GM18517 (cell line): Measurements from ENCODE around the gene ZNF488.

Experiments used
- ATAC-seq: cut with Tn5 transposase; IDR thresholded peaks from one replicate; pipeline ENCODE4 v1.9.1; 2021; ENCODE audit warnings: mild to moderate bottlenecking, moderate library complexity; ENCODE audit not compliant: unreplicated experiment

The ZNF488 gene

GRCh38 chr10:47332371-47332770 lies 51.7 kb downstream of the ZNF488 start:
- ATAC-seq = no peak

DNA sequence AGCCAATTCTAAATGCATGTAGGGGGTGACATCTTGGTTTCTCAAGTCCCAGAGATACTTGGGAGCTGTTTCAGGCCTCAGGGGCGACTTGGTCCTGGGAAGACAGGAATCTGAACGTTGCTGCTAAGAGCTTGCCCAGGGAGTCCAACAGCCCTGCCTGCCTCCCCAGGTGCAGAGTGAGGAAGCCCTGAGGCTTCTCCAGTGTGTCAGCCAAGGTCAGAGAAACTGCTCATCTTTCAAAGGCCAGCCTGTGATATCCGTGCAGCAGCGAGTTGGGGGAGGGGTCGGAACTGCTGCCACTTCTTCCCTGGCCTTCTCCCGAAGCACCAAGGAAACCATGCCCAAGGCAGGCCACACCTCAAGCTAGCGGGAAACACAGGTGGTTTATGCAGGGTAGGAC lies 52.1 kb downstream of the ZNF488 start:
- no peak for ATAC-seq

GRCh38 chr10:47331491-47331890 lies 52.6 kb downstream of the ZNF488 start:
- no peak for ATAC-seq

DNA sequence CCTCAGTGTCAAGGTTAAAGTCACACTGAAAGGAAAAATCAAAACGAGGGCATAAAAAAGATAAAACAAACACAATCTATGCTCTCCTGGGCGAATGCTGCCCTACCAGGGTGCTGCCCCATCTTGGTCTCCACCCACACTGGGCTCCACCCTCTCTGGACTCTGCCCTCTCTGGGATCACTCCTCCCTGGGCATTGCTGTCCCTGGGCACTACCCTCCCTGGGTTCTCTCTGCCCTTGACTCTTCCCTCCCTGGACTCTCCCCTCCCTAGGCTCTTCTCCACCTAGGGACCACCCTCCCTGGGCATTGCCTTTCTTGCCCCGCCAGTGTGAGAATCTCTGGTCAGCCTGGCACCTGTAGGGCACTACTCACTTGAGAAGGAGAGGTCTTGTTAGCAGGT lies 53.3 kb downstream of the ZNF488 start:
- ATAC-seq = no peak

DNA sequence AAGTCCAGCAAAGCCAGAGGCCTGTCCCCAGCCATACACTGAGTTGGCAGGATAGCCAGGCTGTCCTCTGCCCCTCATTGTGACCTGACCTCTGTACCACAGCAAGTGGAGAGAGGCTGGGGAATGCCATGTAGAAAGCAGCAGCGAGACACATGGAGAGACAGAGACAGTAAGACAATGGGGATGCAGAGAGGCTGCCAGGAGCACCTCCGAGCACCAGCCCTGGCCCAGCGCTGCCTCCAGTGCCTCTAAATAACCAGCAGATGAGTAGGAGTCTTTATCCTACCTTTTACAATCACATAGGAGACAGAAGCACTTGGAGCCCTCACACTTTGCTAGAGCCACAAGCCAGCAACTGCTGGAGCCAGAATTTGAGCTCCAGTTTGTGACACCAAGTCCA lies 53.7 kb downstream of the ZNF488 start:
- ATAC-seq = no peak

GRCh38 chr10:47329855-47330254 lies 54.2 kb downstream of the ZNF488 start:
- no peak for ATAC-seq

DNA sequence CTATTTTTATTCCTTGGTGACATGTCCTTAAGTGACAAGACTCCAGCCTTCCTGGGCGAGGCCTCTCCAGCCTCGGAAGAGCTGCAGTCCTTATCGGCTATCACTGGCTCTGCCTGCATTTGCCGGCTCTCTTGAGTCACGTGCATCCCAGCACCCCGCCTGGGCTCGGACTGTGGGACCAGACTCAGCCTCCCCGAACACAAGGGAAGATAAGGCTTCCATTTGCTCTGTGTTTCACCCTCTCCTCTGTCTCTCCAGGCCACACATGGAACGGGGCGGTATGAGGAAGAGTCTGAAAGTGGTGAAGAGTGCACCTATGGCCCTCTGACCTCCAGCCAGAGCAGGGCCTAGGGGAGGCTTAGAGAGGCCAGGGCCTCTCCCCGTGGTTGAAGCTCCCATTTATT lies 57.2 kb downstream of the ZNF488 start:
- ATAC-seq = no peak

GRCh38 chr10:47326306-47326926 lies 57.7 kb downstream of the ZNF488 start:
- ATAC-seq = no peak

GRCh38 chr10:47325303-47326291 lies 58.5 kb downstream of the ZNF488 start:
- ATAC-seq = no peak

- ATAC-seq = no peak
Measured at GRCh38 chr10:47323636-47324296, 60.3 kb downstream of the ZNF488 start.

- no peak for ATAC-seq
Measured at GRCh38 chr10:47323087-47323486, 61.0 kb downstream of the ZNF488 start.

GRCh38 chr10:47322300-47323061 lies 61.6 kb downstream of the ZNF488 start, which contains the start of gene GDF2:
TSS of gene GDF2 (plus strand) at chr10:47322454. CDS start at chr10:47322669, 215 bp downstream.
- no peak for ATAC-seq

DNA sequence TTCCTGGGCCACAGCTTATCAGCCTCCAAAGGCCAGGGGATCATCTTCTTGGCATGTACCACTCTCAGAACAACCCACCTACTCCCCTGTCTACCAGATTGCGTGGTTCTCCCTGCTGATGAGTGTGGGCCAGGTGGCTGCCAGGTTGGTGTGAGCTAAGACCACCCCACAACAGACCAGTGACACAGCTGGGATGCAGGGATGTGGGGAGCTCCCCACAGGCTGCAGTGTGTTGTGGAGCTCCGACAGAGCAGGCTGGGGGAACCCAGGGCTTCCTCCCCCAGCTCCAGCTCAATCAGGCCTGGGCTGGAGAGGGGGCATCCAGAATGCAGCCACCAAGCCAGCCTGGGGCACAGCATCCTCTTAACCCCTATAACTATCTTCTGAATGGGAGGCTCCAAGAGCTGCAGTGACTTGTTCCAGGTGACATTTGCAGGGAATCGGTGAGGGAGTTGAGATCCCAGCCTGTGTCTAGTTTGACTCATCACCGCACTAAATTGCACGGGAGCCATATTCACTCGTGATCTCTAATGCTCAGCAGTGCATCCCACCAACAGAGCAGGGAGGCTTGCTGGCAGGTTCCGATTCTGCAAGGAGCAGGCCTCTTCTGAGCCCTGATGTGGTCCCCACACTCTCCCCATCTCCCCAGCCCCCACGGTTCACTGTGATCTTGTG lies 62.4 kb downstream of the ZNF488 start:
- ATAC-seq = no peak

DNA sequence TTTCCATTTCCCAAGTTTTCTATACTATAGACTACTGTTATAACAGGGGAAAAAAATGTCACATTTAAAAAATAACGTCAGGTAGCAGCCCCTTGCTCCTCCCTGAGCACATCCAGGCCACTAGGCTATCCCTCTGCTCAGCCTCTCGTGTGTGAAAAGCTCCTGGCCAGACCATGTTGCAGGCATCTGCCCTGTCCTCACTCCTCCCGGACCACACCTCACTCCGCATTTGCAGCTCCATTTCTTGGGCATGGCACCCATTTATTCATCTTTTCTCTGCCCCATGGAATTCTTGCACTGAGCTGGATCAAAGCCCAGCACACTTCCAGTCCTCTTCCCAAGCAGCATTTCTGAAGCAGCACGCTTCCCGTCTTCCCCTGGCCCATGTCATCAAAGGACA lies 63.3 kb downstream of the ZNF488 start:
- ATAC-seq = no peak

DNA sequence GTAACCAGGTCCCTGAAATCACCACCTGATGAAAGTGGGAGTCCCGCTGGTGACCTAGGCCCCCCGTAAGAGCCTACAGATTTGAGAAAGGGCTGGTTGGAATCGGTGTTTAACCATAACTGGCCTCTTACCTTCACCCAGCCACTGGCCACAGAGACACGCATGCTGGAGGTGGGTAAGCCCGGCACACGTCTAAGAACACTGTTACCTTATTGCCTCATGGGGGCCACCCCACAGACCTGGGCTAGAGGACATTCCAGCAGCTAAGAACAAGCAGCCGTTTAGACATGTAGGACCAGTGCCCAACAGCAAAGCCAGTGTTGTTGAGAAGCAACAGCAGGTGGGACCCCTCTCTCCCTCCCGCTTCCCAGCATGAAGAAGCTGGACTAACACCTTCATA lies 64.3 kb downstream of the ZNF488 start:
- no peak for ATAC-seq

GRCh38 chr10:47318706-47319105 lies 65.4 kb downstream of the ZNF488 start:
- ATAC-seq = no peak

DNA sequence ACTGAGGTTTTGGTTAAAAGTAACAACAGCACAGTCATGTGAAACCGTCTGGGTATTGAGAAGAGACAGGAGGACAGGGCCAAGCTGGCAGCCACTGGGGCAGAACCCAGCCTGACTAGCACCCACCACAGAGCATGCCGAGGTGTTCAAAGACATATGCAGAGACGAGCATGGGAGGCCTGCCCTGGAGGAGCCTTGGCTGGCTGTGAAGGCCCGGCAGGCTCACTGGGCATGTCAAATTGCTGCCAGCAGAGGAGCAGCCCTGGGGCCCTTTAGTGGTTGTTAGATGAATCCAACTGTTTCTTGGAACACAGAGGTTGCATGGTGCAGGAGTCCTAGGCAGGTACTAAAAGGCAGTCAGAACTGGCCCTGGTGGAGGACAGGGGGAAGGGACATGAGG lies 66.8 kb downstream of the ZNF488 start:
- ATAC-seq = no peak

DNA sequence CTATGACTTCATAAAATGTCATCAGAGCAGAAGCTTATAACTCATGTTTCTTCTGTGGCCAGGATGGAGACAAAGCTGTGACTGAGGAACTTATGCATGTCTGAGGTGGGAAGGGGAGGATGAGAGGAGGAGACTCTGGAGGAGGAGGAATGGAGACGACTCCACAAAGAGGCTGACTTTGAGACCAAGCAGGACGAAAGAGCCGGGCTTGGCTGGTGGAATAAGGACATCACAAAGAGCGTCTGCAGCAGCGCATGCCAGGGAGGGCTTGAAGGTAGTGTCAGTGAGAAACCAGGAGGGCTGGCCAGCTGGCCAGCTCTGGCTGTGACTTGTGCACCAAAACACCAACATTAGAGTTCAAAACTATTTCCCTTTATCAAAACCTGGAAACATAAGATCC lies 68.0 kb downstream of the ZNF488 start:
- no peak for ATAC-seq
